ENCODE results near the gene SLC39A11. TPM values are rescaled to one million over a fixed set of nuclear protein-coding genes. Genes with fewer than 3 reads are reported as not detected.

The SLC39A11 gene
- total RNA-seq, 6 donors from 2014 or later, result 16.3 to 57.6 (median 29.5) TPM

GRCh38 chr17:72988451-72988850 is 104.0 kb downstream of the SLC39A11 start:
- no peaks in the 10 kb centered on the region for H3K27me3 ChIP-seq
- no peaks in the 10 kb centered on the region for H3K9me3 ChIP-seq
- no peak for DNase-seq
- peaks cover 7 to 45% (median 12%) of the 10 kb centered on the region in 4 donors for H3K4me1 ChIP-seq
- peak overlapping the region in 2 of 4 donors; percentile 28 to 71 for H3K27ac ChIP-seq
- ATAC-seq (ENCODE audit: low FRiP score in 2 of 2), result no peak
- TF ChIP-seq CTCF (IDR thresholded peaks at IDR 0.05) (no peak), EP300 (IDR thresholded peaks at IDR 0.05) (no peak), POLR2AphosphoS5 (IDR thresholded peaks at IDR 0.05) (no peak), POLR2A (IDR thresholded peaks at IDR 0.05) (no peak)
- 85 to 91% methylated on average over 5 of the region's 5 CpGs for WGBS, 2 donors
- no peak overlapping the region for H3K4me3 ChIP-seq
- H3K36me3 ChIP-seq, result no peaks in the 10 kb centered on the region

GRCh38 chr17:72987166-72987565 is 105.3 kb downstream of the SLC39A11 start:
- H3K4me1 ChIP-seq, result peaks cover 7 to 45% (median 12%) of the 10 kb centered on the region in 4 donors
- 67 to 94% methylated on average over 1 of the region's 1 CpG for WGBS, 2 donors
- no peak overlapping the region for H3K4me3 ChIP-seq
- no peaks in the 10 kb centered on the region for H3K36me3 ChIP-seq
- no peak for ATAC-seq (ENCODE audit: low FRiP score in 2 of 2)
- H3K27me3 ChIP-seq, result no peaks in the 10 kb centered on the region
- no peak overlapping the region for H3K27ac ChIP-seq
- no peak for TF ChIP-seq CTCF (IDR thresholded peaks at IDR 0.05)
- TF ChIP-seq EP300 (IDR thresholded peaks at IDR 0.05), result no peak
- TF ChIP-seq POLR2AphosphoS5 (IDR thresholded peaks at IDR 0.05), result no peak
- TF ChIP-seq POLR2A (IDR thresholded peaks at IDR 0.05), result no peak
- DNase-seq, result no peak
- no peaks in the 10 kb centered on the region for H3K9me3 ChIP-seq

- H3K27me3 ChIP-seq, result no peaks in the 10 kb centered on the region
- no peak for TF ChIP-seq POLR2A (IDR thresholded peaks at IDR 0.05)
- peak; percentile 62 to 82 (median 74) for TF ChIP-seq CTCF (IDR thresholded peaks at IDR 0.05)
- H3K4me1 ChIP-seq, result peaks cover 7 to 45% (median 12%) of the 10 kb centered on the region in 4 donors
- no peaks in the 10 kb centered on the region for H3K9me3 ChIP-seq
- H3K27ac ChIP-seq, result peak overlapping the region in 1 of 4 donors; percentile 7
- WGBS, 2 donors, result 35 to 50% methylated on average over 7 to 11 of the region's 11 CpGs
- peak in 1 of 2 donors; percentile 66 for DNase-seq
- H3K4me3 ChIP-seq, result no peak overlapping the region
- H3K36me3 ChIP-seq, result no peaks in the 10 kb centered on the region
- peak; percentile 85 to 88 for ATAC-seq (ENCODE audit: low FRiP score in 2 of 2)
Observed at GRCh38 chr17:72985882-72986720, 106.4 kb downstream of the SLC39A11 start.

GRCh38 chr17:72984926-72985325 is 107.6 kb downstream of the SLC39A11 start:
- Histone ChIP-seq H3K27ac (peak overlapping the region in 2 of 4 donors; percentile 0 to 12), H3K27me3 (no peaks in the 10 kb centered on the region), H3K4me1 (peaks cover 7 to 45% (median 12%) of the 10 kb centered on the region in 4 donors), H3K36me3 (no peaks in the 10 kb centered on the region), H3K9me3 (no peaks in the 10 kb centered on the region), H3K4me3 (no peak overlapping the region)
- WGBS, 2 donors, result 56 to 73% methylated on average over 7 of the region's 7 CpGs
- no peak for TF ChIP-seq POLR2A (IDR thresholded peaks at IDR 0.05)
- TF ChIP-seq EP300 (IDR thresholded peaks at IDR 0.05), result no peak
- no peak for TF ChIP-seq POLR2AphosphoS5 (IDR thresholded peaks at IDR 0.05)
- no peak for TF ChIP-seq CTCF (IDR thresholded peaks at IDR 0.05)
- ATAC-seq (ENCODE audit: low FRiP score in 2 of 2), result peak; percentile 29 to 81
- DNase-seq, result peak in 1 of 2 donors; percentile 70

Measured in upper lobe of left lung (tissue), 6 donors.